Measurements from ENCODE around the gene BET1L. TPM values are rescaled to one million over a fixed set of nuclear protein-coding genes. Genes with fewer than 3 reads are reported as not detected.
A peak's percentile ranks its signal among the peaks of the same experiment; 100 is the strongest.
"Not testable (repeated sequence)": the region's sequence is repeated elsewhere in the genome, so short reads cannot be mapped to it uniquely, and the experiment has no call there.

BET1L gene
- total RNA-seq, 1 donor from 2014 or later, result 46.9 TPM

DNA sequence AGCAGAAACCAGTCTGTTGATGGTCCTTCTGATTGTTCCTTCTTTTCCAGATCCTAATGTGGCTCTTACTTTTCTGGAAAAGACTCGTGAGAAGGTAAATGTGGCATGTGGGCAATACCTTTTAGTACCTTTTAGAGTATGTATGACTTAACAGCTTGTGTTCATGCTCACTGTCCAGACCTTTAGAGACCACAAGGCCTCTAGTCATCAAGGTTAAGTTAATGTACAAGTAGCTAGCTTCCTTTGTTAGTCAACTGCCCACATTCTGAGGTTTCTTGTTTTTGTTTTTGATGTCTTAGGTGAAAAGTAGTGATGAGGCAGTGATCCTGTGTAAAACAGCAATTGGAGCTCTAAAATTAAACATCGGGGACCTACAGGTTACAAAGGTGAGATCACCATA, 37.2 kb upstream of the BET1L start:
- Mint-ChIP-seq H3K4me1 (ENCODE audit: low read depth) (no peaks in the 10 kb centered on the region), H3K4me3 (ENCODE audit: low read depth) (no peak overlapping the region), H3K9me3 (ENCODE audit: low read depth) (no peaks in the 10 kb centered on the region), H3K36me3 (ENCODE audit: insufficient read depth) (peaks cover 26% of the 10 kb centered on the region), H3K27ac (no peak overlapping the region), H3K27me3 (no peaks in the 10 kb centered on the region)
- TF ChIP-seq, protein P1, sequence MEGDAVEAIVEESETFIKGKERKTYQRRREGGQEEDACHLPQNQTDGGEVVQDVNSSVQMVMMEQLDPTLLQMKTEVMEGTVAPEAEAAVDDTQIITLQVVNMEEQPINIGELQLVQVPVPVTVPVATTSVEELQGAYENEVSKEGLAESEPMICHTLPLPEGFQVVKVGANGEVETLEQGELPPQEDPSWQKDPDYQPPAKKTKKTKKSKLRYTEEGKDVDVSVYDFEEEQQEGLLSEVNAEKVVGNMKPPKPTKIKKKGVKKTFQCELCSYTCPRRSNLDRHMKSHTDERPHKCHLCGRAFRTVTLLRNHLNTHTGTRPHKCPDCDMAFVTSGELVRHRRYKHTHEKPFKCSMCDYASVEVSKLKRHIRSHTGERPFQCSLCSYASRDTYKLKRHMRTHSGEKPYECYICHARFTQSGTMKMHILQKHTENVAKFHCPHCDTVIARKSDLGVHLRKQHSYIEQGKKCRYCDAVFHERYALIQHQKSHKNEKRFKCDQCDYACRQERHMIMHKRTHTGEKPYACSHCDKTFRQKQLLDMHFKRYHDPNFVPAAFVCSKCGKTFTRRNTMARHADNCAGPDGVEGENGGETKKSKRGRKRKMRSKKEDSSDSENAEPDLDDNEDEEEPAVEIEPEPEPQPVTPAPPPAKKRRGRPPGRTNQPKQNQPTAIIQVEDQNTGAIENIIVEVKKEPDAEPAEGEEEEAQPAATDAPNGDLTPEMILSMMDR (IDR thresholded peaks at IDR 0.05; ENCODE audit: unreplicated experiment), result no peak
- no peak for DNase-seq (ENCODE audit: low spot score, unreplicated experiment)

DNA sequence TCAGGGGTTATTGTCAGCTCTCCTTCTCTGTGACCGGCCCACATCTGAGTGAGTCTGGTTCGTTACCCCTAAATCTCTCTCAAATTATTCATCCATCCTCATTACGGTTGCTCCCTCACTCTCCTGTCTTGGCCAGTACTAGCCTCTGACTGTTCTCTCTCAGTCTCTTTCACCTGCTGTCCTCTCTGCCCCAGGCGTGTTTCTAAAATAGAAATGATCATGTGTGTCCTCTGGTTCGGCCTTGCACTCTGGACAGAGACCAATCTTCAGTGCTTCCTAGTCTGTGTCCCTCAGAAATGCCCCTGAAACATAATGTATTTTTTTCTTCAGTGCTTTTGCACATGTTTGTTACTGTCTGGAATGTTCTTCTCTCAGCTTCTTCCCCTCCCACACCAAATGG, 34.4 kb upstream of the BET1L start:
- no peaks in the 10 kb centered on the region for H3K9me3 Mint-ChIP-seq (ENCODE audit: low read depth)
- H3K27ac Mint-ChIP-seq, result no peak overlapping the region
- no peaks in the 10 kb centered on the region for H3K27me3 Mint-ChIP-seq
- peaks cover 14% of the 10 kb centered on the region for H3K36me3 Mint-ChIP-seq (ENCODE audit: insufficient read depth)
- H3K4me3 Mint-ChIP-seq (ENCODE audit: low read depth), result no peak overlapping the region
- TF ChIP-seq, protein P1 (IDR thresholded peaks at IDR 0.05; ENCODE audit: unreplicated experiment), result no peak
- H3K4me1 Mint-ChIP-seq (ENCODE audit: low read depth), result peaks cover 5% of the 10 kb centered on the region
- no peak for DNase-seq (ENCODE audit: low spot score, unreplicated experiment)

DNA sequence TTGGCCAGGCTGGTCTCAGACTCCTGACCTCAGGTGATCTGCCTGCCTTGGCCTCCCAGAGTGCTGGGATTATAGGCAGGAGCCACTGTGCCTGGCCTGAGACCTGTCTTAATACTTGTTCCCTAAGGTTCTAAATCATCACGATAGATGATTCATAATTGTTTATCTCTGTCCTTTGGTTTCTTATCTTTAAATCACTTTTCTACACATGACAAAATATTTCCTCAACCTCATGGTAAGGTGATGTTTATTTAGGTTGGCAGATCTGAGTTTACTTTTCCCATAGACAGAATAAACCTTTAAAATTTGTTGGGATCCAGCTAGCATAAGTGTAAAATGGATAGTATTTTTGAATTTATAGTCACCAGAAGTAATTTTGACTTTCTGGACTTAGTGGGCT, 33.1 kb upstream of the BET1L start:
- H3K4me3 Mint-ChIP-seq (ENCODE audit: low read depth), result no peak overlapping the region
- TF ChIP-seq, protein P1 (IDR thresholded peaks at IDR 0.05; ENCODE audit: unreplicated experiment), result no peak
- no peaks in the 10 kb centered on the region for H3K27me3 Mint-ChIP-seq
- H3K4me1 Mint-ChIP-seq (ENCODE audit: low read depth), result peaks cover 7% of the 10 kb centered on the region
- no peak overlapping the region for H3K27ac Mint-ChIP-seq
- peaks cover 12% of the 10 kb centered on the region for H3K36me3 Mint-ChIP-seq (ENCODE audit: insufficient read depth)
- H3K9me3 Mint-ChIP-seq (ENCODE audit: low read depth), result no peaks in the 10 kb centered on the region
- DNase-seq (ENCODE audit: low spot score, unreplicated experiment), result no peak

DNA sequence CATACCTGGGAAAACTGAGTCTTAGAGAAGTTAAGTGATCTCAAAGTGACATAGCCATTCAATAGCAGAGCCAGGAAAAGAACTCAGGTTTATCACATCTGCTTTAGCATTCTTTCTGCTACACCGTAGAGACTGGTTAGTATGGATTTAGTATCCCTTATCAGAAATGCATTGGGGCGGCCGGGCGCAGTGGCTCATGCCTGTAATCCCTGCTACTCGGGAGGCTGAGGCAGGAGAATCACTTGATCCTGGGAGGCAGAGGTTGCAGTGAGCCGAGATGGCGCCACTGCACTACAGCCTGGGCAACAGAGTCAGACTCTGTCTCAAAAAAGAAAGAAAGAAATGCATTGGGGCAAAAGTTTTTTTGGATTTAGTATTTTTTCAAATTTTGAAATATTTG, 31.1 kb upstream of the BET1L start:
- not testable (repeated sequence) for H3K27ac Mint-ChIP-seq; H3K9me3 Mint-ChIP-seq (ENCODE audit: low read depth); H3K36me3 Mint-ChIP-seq (ENCODE audit: insufficient read depth); DNase-seq (ENCODE audit: low spot score, unreplicated experiment); H3K27me3 Mint-ChIP-seq
- Mint-ChIP-seq H3K4me3 (ENCODE audit: low read depth) (peak overlapping the region; percentile 95), H3K4me1 (ENCODE audit: low read depth) (peaks cover 11% of the 10 kb centered on the region)

DNA sequence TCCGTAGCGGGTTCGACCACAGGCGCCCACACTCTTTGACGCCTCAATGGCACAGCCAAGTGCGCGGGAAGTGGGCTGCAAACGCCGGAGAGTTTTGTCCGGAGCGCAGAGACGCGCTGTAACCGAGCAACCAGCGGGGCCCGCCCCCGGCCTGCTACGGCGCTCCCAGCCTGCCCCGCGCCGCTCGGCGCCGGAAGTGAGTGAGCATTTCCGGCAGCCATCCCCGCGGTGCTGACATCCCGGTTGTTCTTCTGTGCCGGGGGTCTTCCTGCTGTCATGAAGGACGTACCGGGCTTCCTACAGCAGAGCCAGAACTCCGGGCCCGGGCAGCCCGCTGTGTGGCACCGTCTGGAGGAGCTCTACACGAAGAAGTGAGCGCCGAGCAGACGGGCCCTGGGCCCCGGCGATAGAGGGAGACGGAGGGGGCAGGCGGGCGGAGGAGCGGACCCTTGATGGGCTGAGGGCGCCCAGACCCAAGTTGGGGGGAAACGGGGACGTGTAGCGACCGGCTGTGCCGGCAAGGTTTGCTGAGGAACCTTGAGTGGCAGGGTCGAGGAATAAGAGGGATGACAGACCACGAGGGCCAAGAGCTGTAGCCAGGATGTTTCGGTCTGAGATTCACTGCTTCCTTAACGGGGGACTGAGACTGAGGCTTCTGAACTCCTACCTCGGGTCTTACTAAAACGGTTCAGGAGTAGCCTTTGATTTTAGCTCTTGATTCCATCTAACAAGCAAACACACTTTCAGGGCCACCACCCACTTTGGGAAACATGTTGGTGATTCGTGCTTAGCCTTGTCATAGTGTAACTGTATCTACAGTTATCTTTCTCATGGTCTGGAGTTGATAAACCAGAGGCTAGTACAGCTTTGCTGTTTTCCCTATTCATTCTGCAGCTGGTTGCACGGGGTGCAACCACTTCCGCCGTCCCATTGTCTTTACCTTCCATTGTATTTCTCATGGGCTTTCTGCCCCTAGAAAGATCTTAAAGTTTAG, 29.9 kb upstream of the BET1L start, which contains the start of gene PSMD13:
TSS of gene PSMD13 (plus strand) at position 203 of the 994 bp plus-strand sequence. CDS start at position 277, 74 bp downstream.
- DNase-seq (ENCODE audit: low spot score, unreplicated experiment), result peak; percentile 68
- TF ChIP-seq, protein P1 (IDR thresholded peaks at IDR 0.05; ENCODE audit: unreplicated experiment), result no peak
- Mint-ChIP-seq H3K36me3 (ENCODE audit: insufficient read depth) (peaks cover 8% of the 10 kb centered on the region), H3K4me1 (ENCODE audit: low read depth) (peaks cover 11% of the 10 kb centered on the region), H3K27ac (peak within 1 kb of the TSS; percentile 99), H3K4me3 (ENCODE audit: low read depth) (peak within 1 kb of the TSS; percentile 95), H3K27me3 (no peaks in the 10 kb centered on the region), H3K9me3 (ENCODE audit: low read depth) (no peaks in the 10 kb centered on the region)

Measured in progenitor cell of endocrine pancreas (in vitro differentiated cells).